IMR-90 (cell line): ENCODE results near the gene SLC35D2. TPM values are rescaled to one million over a fixed set of nuclear protein-coding genes. Genes with fewer than 3 reads are reported as not detected.

ENCODE experiments used
- ATAC-seq: fragments of 200-7000 bp; cut with Tn5 transposase; 2 replicates; pipeline ENCODE4 v1.9.1; 2020; ENCODE audit warnings: low read depth, mild to moderate bottlenecking, moderate library complexity
- BruUV-seq: library from RNA; stranded (reverse); fragments of 400-500 nt; replicated peaks from 2 replicates; lab custom pipeline; 2021; lab: Mats Ljungman, UMichigan
- CTCF ChIA-PET: fragments of 300-600 bp; formaldehyde crosslinking; extraction: SDS; loops from one replicate; lab custom pipeline; 2021; ENCODE audit warnings: antibody characterized with exemption; lab: Yijun Ruan, JAX
- POLR2A ChIA-PET: fragments of 300-600 bp; sonication (Branson Sonifier 250); formaldehyde crosslinking; loops from one replicate; lab custom pipeline; 2022; ENCODE audit warnings: antibody characterized with exemption; ENCODE audit not compliant: unreplicated experiment; lab: Charles Lee
- DNase-seq: peaks from one replicate; pipeline ENCODE4 v3.0.0; 2013
- H2AFZ ChIP-seq: replicated peaks from 2 replicates; pipeline ENCODE3; 2013; ENCODE audit warnings: low read length, mild to moderate bottlenecking; ENCODE audit not compliant: poor library complexity
- H2AK5ac ChIP-seq: 2 replicates; pipeline ENCODE4 v1.6.1; 2013; ENCODE audit warnings: low read depth, low read length, inconsistent platforms
- H2AK9ac ChIP-seq: replicated peaks from 2 replicates; pipeline ENCODE3; 2013; ENCODE audit warnings: mild to moderate bottlenecking, low read depth, low read length, moderate library complexity; ENCODE audit not compliant: poor library complexity
- H2BK120ac ChIP-seq: 2 replicates; pipeline ENCODE4 v1.6.1; 2013; ENCODE audit warnings: low read depth, low read length, inconsistent platforms
- H2BK15ac ChIP-seq: 3 replicates; pipeline ENCODE4 v1.6.1; 2013; ENCODE audit warnings: low read depth, low read length, inconsistent platforms
- H2BK20ac ChIP-seq: 2 replicates; pipeline ENCODE4 v1.6.1; 2013; ENCODE audit warnings: low read depth, mild to moderate bottlenecking, inconsistent platforms, low read length, moderate library complexity
- H2BK5ac ChIP-seq: 2 replicates; pipeline ENCODE4 v1.6.1; 2013; ENCODE audit warnings: mild to moderate bottlenecking, low read depth, low read length, inconsistent platforms; ENCODE audit not compliant: poor library complexity, severe bottlenecking
- H3K14ac ChIP-seq: replicated peaks from 2 replicates; pipeline ENCODE4 v1.6.1; 2013; ENCODE audit warnings: low read depth, low read length, inconsistent platforms
- H3K18ac ChIP-seq: 2 replicates; pipeline ENCODE4 v1.6.1; 2013; ENCODE audit warnings: low read depth, low read length, control low read depth
- H3K23ac ChIP-seq: 2 replicates; pipeline ENCODE4 v1.6.1; 2013; ENCODE audit warnings: low read depth, low read length, inconsistent platforms
- H3K27ac ChIP-seq: 2 replicates; pipeline ENCODE4 v1.5.1; 2013; ENCODE audit warnings: mild to moderate bottlenecking, control low read depth, low read length; ENCODE audit not compliant: insufficient read depth
- H3K27me3 ChIP-seq: 2 replicates; pipeline ENCODE4 v1.6.1; 2013; ENCODE audit warnings: low read length; ENCODE audit not compliant: control insufficient read depth, insufficient read depth
- H3K36me3 ChIP-seq: 2 replicates; pipeline ENCODE4 v1.6.1; 2013; ENCODE audit warnings: low read length, mixed read lengths; ENCODE audit not compliant: control insufficient read depth, insufficient read depth
- H3K4ac ChIP-seq: 2 replicates; pipeline ENCODE4 v1.6.1; 2013; ENCODE audit warnings: low read depth, low read length, inconsistent platforms
- H3K4me1 ChIP-seq: 2 replicates; pipeline ENCODE4 v1.6.1; 2013; ENCODE audit warnings: low read length, mixed read lengths; ENCODE audit not compliant: control insufficient read depth, insufficient read depth
- H3K4me2 ChIP-seq: 2 replicates; pipeline ENCODE4 v1.6.1; 2013; ENCODE audit warnings: low read depth, mild to moderate bottlenecking, control low read depth, low read length, moderate library complexity
- H3K4me3 ChIP-seq: 2 replicates; pipeline ENCODE4 v1.5.1; 2013; ENCODE audit warnings: low read depth, mild to moderate bottlenecking, control low read depth, low read length, moderate library complexity; ENCODE audit not compliant: insufficient read depth
- H3K56ac ChIP-seq: 2 replicates; pipeline ENCODE4 v1.6.1; 2013; ENCODE audit warnings: low read length, inconsistent platforms; ENCODE audit not compliant: insufficient read depth; ENCODE audit errors: extremely low read depth
- H3K79me1 ChIP-seq, 2 experiments: 2 replicates each; pipeline ENCODE4 v1.6.1; 2013; ENCODE audit warnings: low read length in 2 of 2, inconsistent platforms in 1 of 2, low read depth in 1 of 2
- H3K9ac ChIP-seq: 2 replicates; pipeline ENCODE4 v1.6.1; 2013; ENCODE audit warnings: low read depth, low read length, control low read depth
- H3K9me1 ChIP-seq: 2 replicates; pipeline ENCODE4 v1.6.1; 2013; ENCODE audit warnings: low read length, inconsistent platforms; ENCODE audit not compliant: insufficient read depth
- H3K9me3 ChIP-seq: 2 replicates; pipeline ENCODE4 v1.6.1; 2013; ENCODE audit warnings: low read length; ENCODE audit not compliant: control insufficient read depth, insufficient read depth
- H4K20me1 ChIP-seq: 2 replicates; pipeline ENCODE4 v1.6.1; 2013; ENCODE audit warnings: low read length, inconsistent platforms; ENCODE audit not compliant: insufficient read depth
- H4K5ac ChIP-seq: 2 replicates; pipeline ENCODE4 v1.6.1; 2013; ENCODE audit warnings: mild to moderate bottlenecking, low read depth, low read length, control low read depth
- H4K8ac ChIP-seq, 2 experiments: 2 replicates each; pipeline ENCODE4 v1.6.1; 2013; ENCODE audit warnings: low read depth in 2 of 2, low read length in 2 of 2, control low read depth in 1 of 2, inconsistent platforms in 1 of 2
- H4K91ac ChIP-seq: 2 replicates; pipeline ENCODE4 v1.6.1; 2013; ENCODE audit warnings: low read depth, low read length, inconsistent platforms; ENCODE audit not compliant: insufficient read depth
- BHLHE40 ChIP-seq: fragments of 150-350 bp; IDR thresholded peaks from 2 replicates; pipeline ENCODE4 v1.6.1; 2016; ENCODE audit warnings: mild to moderate bottlenecking, low read depth, low read length
- CEBPB ChIP-seq: IDR thresholded peaks from 2 replicates; pipeline ENCODE4 v1.6.1; 2012; ENCODE audit warnings: low read depth, low read length, improper control_type of control experiment
- CHD1 ChIP-seq: IDR thresholded peaks from 2 replicates; pipeline ENCODE4 v1.6.1; 2012; ENCODE audit warnings: low read depth, low read length, improper control_type of control experiment
- CTCF ChIP-seq: conservative IDR thresholded peaks from 2 replicates; pipeline ENCODE4 v1.5.1; 2012; ENCODE audit warnings: mild to moderate bottlenecking, low read depth, low read length, improper control_type of control experiment
- ELK1 ChIP-seq: fragments of 150-350 bp; IDR thresholded peaks from 2 replicates; pipeline ENCODE4 v1.6.1; 2016; ENCODE audit warnings: low read depth, mild to moderate bottlenecking, low read length, moderate library complexity, borderline replicate concordance
- FOS ChIP-seq: fragments of 150-350 bp; IDR thresholded peaks from 2 replicates; pipeline ENCODE4 v1.6.1; 2016; ENCODE audit warnings: low read depth, low read length
- MAFK ChIP-seq: IDR thresholded peaks from 2 replicates; pipeline ENCODE4 v1.6.1; 2012; ENCODE audit warnings: low read depth, low read length, improper control_type of control experiment
- MAZ ChIP-seq: IDR thresholded peaks from 2 replicates; pipeline ENCODE4 v1.6.1; 2012; ENCODE audit warnings: low read depth, mild to moderate bottlenecking, low read length, improper control_type of control experiment, moderate library complexity, borderline replicate concordance
- MXI1 ChIP-seq: IDR thresholded peaks from 2 replicates; pipeline ENCODE4 v1.6.1; 2012; ENCODE audit warnings: low read depth, mild to moderate bottlenecking, low read length, moderate library complexity, borderline replicate concordance
- NFE2L2 ChIP-seq: fragments of 150-350 bp; IDR thresholded peaks from 2 replicates; pipeline ENCODE4 v1.6.1; 2016; ENCODE audit warnings: low read depth, mild to moderate bottlenecking, low read length
- POLR2A ChIP-seq: IDR thresholded peaks from 2 replicates; pipeline ENCODE4 v1.6.1; 2012; ENCODE audit warnings: mild to moderate bottlenecking, low read depth, low read length
- RAD21 ChIP-seq: IDR thresholded peaks from 2 replicates; pipeline ENCODE4 v1.6.1; 2012; ENCODE audit warnings: low read length, improper control_type of control experiment
- RCOR1 ChIP-seq: IDR thresholded peaks from 2 replicates; pipeline ENCODE4 v1.6.1; 2012; ENCODE audit warnings: mild to moderate bottlenecking, low read length, improper control_type of control experiment; ENCODE audit not compliant: insufficient replicate concordance
- RFX5 ChIP-seq: IDR thresholded peaks from 2 replicates; pipeline ENCODE4 v1.8.0; 2012; ENCODE audit warnings: low read depth, mild to moderate bottlenecking, low read length, moderate library complexity
- SMC3 ChIP-seq: fragments of 150-350 bp; IDR thresholded peaks from 2 replicates; pipeline ENCODE4 v1.6.1; 2016; ENCODE audit warnings: low read depth, mild to moderate bottlenecking, antibody characterized with exemption, low read length, moderate library complexity
- USF2 ChIP-seq: fragments of 150-350 bp; IDR thresholded peaks from 2 replicates; pipeline ENCODE4 v1.6.1; 2017; ENCODE audit warnings: mild to moderate bottlenecking, antibody characterized with exemption, low read length, low read depth
- WGBS, 2 experiments: methylation state at CpG; one replicate each; pipeline versions ENCODE4 v1.1.5 to v1.1.7; 2013; ENCODE audit warnings: missing lambda C conversion rate in 2 of 2; ENCODE audit not compliant: insufficient read length in 1 of 2; ENCODE audit errors: extremely low coverage in 2 of 2; 5-methylcytosine and 5-hydroxymethylcytosine counted together
- dilution Hi-C: fragments of 300-500 bp; cut with HindIII; formaldehyde crosslinking; loops from one replicate; pipeline ENCODE4 v1.14.3; 2018; ENCODE audit warnings: low sequenced_read_pairs; ENCODE audit not compliant: unreplicated experiment
- in situ Hi-C: fragments of 300-500 bp; cut with MboI; formaldehyde crosslinking; loops from 3 replicates; pipeline ENCODE4 v1.14.3; 2019; ENCODE audit warnings: low sequenced_read_pairs, inconsistent platforms, mixed read lengths
- intact Hi-C: fragments of 100-400 bp; cut with micrococcal nuclease; formaldehyde crosslinking; loops from 2 replicates; pipeline ENCODE4 v1.10.0; 2022
- polyA plus RNA-seq, 3 experiments: library from polyadenylated mRNA; depleted of rRNA; stranded (reverse); fragments of >200 nt; gene quantifications; 2 replicates each; pipeline ENCODE4 v1.2.3, GENCODE V29; 2012; ENCODE audit warnings: low replicate concordance in 1 of 3
- total RNA-seq: library from RNA; depleted of rRNA; stranded (reverse); fragments of >200 nt; gene quantifications from 2 replicates; pipeline ENCODE4 v1.2.3, GENCODE V29; 2012

SLC35D2 gene
- total and polyA plus RNA-seq, 2 of the 4 experiments (the other 2 are of a cell fraction): 9.7 to 11.8 TPM

GRCh38 chr9:96381125-96381524 lies 2.4 kb downstream of the SLC35D2 start:
- Histone ChIP-seq H2BK20ac (no peak overlapping the region), H4K20me1 (peaks cover 23% of the 10 kb centered on the region), H3K79me1 (peaks cover 16 to 62% of the 10 kb centered on the region in 2 experiments), H2AFZ (no peak overlapping the region), H4K91ac (no peak overlapping the region), H3K4me3 (no peak overlapping the region), H2AK5ac (no peak overlapping the region), H2BK120ac (no peak overlapping the region), H3K36me3 (no peaks in the 10 kb centered on the region), H3K4ac (no peak overlapping the region), H2BK5ac (no peak overlapping the region), H3K9me1 (peaks cover 10% of the 10 kb centered on the region; the same call in 1 of the 2 replicates), H3K9me3 (no peaks in the 10 kb centered on the region), H3K18ac (no peak overlapping the region), H4K5ac (no peak overlapping the region), H3K27ac (no peak overlapping the region), H3K23ac (no peak overlapping the region), H3K14ac (no peak overlapping the region), H3K9ac (no peak overlapping the region), H2BK15ac (no peak overlapping the region), H3K56ac (no peak overlapping the region), H3K4me2 (no peak overlapping the region), H2AK9ac (no peak overlapping the region), H3K27me3 (no peaks in the 10 kb centered on the region), H3K4me1 (peaks cover 16% of the 10 kb centered on the region), H4K8ac (no peak overlapping the region)
- intact Hi-C loops: loop anchor here (5.0 kb wide), 1 partner anchor 36 kb away; the partner anchor contains the start of gene ZNF367
- POLR2A ChIA-PET: no interaction called here
- BruUV-seq: no TSS peak
- no peak for DNase-seq
- CTCF ChIA-PET: no interaction called here
- WGBS, 2 experiments: 98% methylated on average over 4 of the region's 4 CpGs; no CpG with 5 or more reads in 1 of the 2 experiments
- ATAC-seq: no peak
- in situ Hi-C loops: no loop called here
- dilution Hi-C loops: no loop called here
- no peak for TF ChIP-seq CEBPB
- no peak for TF ChIP-seq BHLHE40
- no peak for TF ChIP-seq NFE2L2
- no peak for TF ChIP-seq ELK1
- TF ChIP-seq MAFK: no peak
- TF ChIP-seq FOS: no peak
- TF ChIP-seq RFX5: no peak
- no peak for TF ChIP-seq MAZ
- no peak for TF ChIP-seq RAD21
- no peak for TF ChIP-seq USF2
- TF ChIP-seq MXI1: no peak
- TF ChIP-seq POLR2A: no peak
- no peak for TF ChIP-seq CHD1
- no peak for TF ChIP-seq CTCF
- no peak for TF ChIP-seq RCOR1
- no peak for TF ChIP-seq SMC3
